Measurements from ENCODE around the gene STH.

STH gene

GRCh38 chr17:45998987-45999899, at the start of gene STH:
TSS of gene STH (plus strand) at chr17:45999250. CDS start at chr17:45999280, 30 bp downstream.
- Mint-ChIP-seq H3K27ac (no peak within 1 kb of the TSS), H3K9me3 (no peaks in the 10 kb centered on the region), H3K4me3 (no peak within 1 kb of the TSS), H3K27me3 (ENCODE audit: low read depth) (peaks cover 12% of the 10 kb centered on the region), H3K4me1 (peaks cover 5% of the 10 kb centered on the region), H3K36me3 (ENCODE audit: low read depth) (no peaks in the 10 kb centered on the region)
- TF ChIP-seq CTCF (IDR thresholded peaks at IDR 0.05; ENCODE audit: unreplicated experiment in 3 of 3) = no peak

- no peak overlapping the region for H3K4me3 Mint-ChIP-seq
- H3K9me3 Mint-ChIP-seq = no peaks in the 10 kb centered on the region
- H3K27me3 Mint-ChIP-seq (ENCODE audit: low read depth) = peaks cover 40% of the 10 kb centered on the region
- no peak overlapping the region for H3K27ac Mint-ChIP-seq
- no peaks in the 10 kb centered on the region for H3K4me1 Mint-ChIP-seq
- TF ChIP-seq CTCF (IDR thresholded peaks at IDR 0.05; ENCODE audit: unreplicated experiment in 3 of 3) = no peak
- H3K36me3 Mint-ChIP-seq (ENCODE audit: low read depth) = no peaks in the 10 kb centered on the region
Observed at GRCh38 chr17:45949755-45950320, 49.2 kb upstream of the STH start.

- no peak overlapping the region for H3K27ac Mint-ChIP-seq
- no peaks in the 10 kb centered on the region for H3K9me3 Mint-ChIP-seq
- no peaks in the 10 kb centered on the region for H3K36me3 Mint-ChIP-seq (ENCODE audit: low read depth)
- TF ChIP-seq CTCF (IDR thresholded peaks at IDR 0.05; ENCODE audit: unreplicated experiment in 3 of 3) = no peak
- H3K4me1 Mint-ChIP-seq = no peaks in the 10 kb centered on the region
- H3K4me3 Mint-ChIP-seq = no peak overlapping the region
- peaks cover 38% of the 10 kb centered on the region for H3K27me3 Mint-ChIP-seq (ENCODE audit: low read depth)
Observed at GRCh38 chr17:45950888-45951287, 48.2 kb upstream of the STH start.

GRCh38 chr17:45951403-45951802, 47.6 kb upstream of the STH start:
- Mint-ChIP-seq H3K36me3 (ENCODE audit: low read depth) (no peaks in the 10 kb centered on the region), H3K9me3 (no peaks in the 10 kb centered on the region), H3K27ac (no peak overlapping the region), H3K4me1 (no peaks in the 10 kb centered on the region), H3K27me3 (ENCODE audit: low read depth) (peaks cover 35% of the 10 kb centered on the region), H3K4me3 (no peak overlapping the region)
- no peak for TF ChIP-seq CTCF (IDR thresholded peaks at IDR 0.05; ENCODE audit: unreplicated experiment in 3 of 3)

- Mint-ChIP-seq H3K4me1 (no peaks in the 10 kb centered on the region), H3K4me3 (no peak overlapping the region), H3K27me3 (ENCODE audit: low read depth) (peaks cover 35% of the 10 kb centered on the region), H3K27ac (no peak overlapping the region), H3K9me3 (no peaks in the 10 kb centered on the region), H3K36me3 (ENCODE audit: low read depth) (no peaks in the 10 kb centered on the region)
- TF ChIP-seq CTCF (IDR thresholded peaks at IDR 0.05; ENCODE audit: unreplicated experiment in 3 of 3) = no peak
Observed at GRCh38 chr17:45951941-45952340, 47.1 kb upstream of the STH start.
